Breast epithelium (tissue), 3 donors: ENCODE data around the gene SERBP1.

ENCODE experiments used
- CTCF ChIP-seq, 3 donors: fragments of 450-650 bp; IDR thresholded peaks; one replicate each; pipeline ENCODE4 v1.5.1; 2016 to 2017; ENCODE audit warnings: antibody characterized with exemption in 3 of 3, mild to moderate bottlenecking in 3 of 3, moderate library complexity in 3 of 3
- POLR2AphosphoS5 ChIP-seq, 3 donors: sonication (generic); formaldehyde crosslinking; IDR thresholded peaks; one replicate each; pipeline ENCODE4 v1.6.1; 2017; ENCODE audit warnings: antibody characterized with exemption in 3 of 3

- TF ChIP-seq CTCF (IDR thresholded peaks at IDR 0.05): no peak
- no peak for TF ChIP-seq POLR2AphosphoS5 (IDR thresholded peaks at IDR 0.05)
Observed at GRCh38 chr1:67476906-67477305, 46.7 kb upstream of the SERBP1 start.
